Left lung (tissue), 10 donors: Measurements from ENCODE around the gene FBXW12. TPM values are rescaled to one million over a fixed set of nuclear protein-coding genes. Genes with fewer than 3 reads are reported as not detected.
A peak's percentile ranks its signal among the peaks of the same experiment; 100 is the strongest.

Source experiments
- ATAC-seq: fragments of 200-7000 bp; cut with Tn5 transposase; one replicate; pipeline ENCODE4 v1.9.1; 2020; ENCODE audit warnings: moderate library complexity
- DNase-seq, 4 donors: peaks; one replicate each; pipeline ENCODE4 v3.0.0-alpha.2; 2013 to 2020
- H3K27ac ChIP-seq, 2 donors: fragments of 200-600 bp; sonication (generic) in 1 of 2; one replicate each; pipeline versions ENCODE4 v1.5.0 to v1.8.0; 2020 to 2021
- H3K27me3 ChIP-seq, 2 donors: fragments of 200-600 bp; sonication (generic) in 1 of 2; one replicate each; pipeline versions ENCODE4 v1.5.0 to v1.8.0; 2020 to 2021
- H3K36me3 ChIP-seq, 2 donors: fragments of 200-600 bp; sonication (generic) in 1 of 2; one replicate each; pipeline versions ENCODE4 v1.5.0 to v1.8.0; 2020 to 2021
- H3K4me1 ChIP-seq, 2 donors: fragments of 200-600 bp; one replicate each; pipeline ENCODE4 v1.8.0; 2021
- H3K4me3 ChIP-seq, 2 donors: fragments of 200-600 bp; sonication (generic) in 1 of 2; one replicate each; pipeline versions ENCODE4 v1.5.0 to v1.8.0; 2020 to 2021; ENCODE audit warnings: mild to moderate bottlenecking in 1 of 2
- H3K9me3 ChIP-seq, 2 donors: fragments of 200-600 bp; sonication (generic) in 1 of 2; one replicate each; pipeline versions ENCODE4 v1.5.0 to v1.8.0; 2020 to 2021
- intact Hi-C, 2 donors: fragments of 100-400 bp; cut with DNase I; formaldehyde crosslinking; loops; one replicate each; pipeline versions ENCODE4 v1.11.2 to v1.14.2; 2022
- polyA plus RNA-seq, 6 donors: library from polyadenylated mRNA; unstranded; fragments of 120-200 nt; gene quantifications; one replicate each; pipeline ENCODE4 v1.2.1, GENCODE V29; 2013; ENCODE audit not compliant: insufficient read length in 6 of 6
- total RNA-seq, 2 donors: library from RNA; stranded (reverse); fragmentation: NEBNext Ultra II Directional; extraction: Animal tissue kit (Norgen Biotek cat#: 25700); gene quantifications; one replicate each; pipeline ENCODE4 v1.2.1, GENCODE V29; 2021
- TF ChIP-seq, protein P1 (sequence below), 2 donors: fragments of 200-600 bp; sonication (generic) in 1 of 2; IDR thresholded peaks; one replicate each; pipeline versions ENCODE4 v1.5.0 to v1.8.0; 2021; ENCODE audit warnings: antibody characterized with exemption in 2 of 2
- donor health status: DM: no; HTN: yes; CAD: no.
- donor health status: DM: no; HTN: no; CAD: no.

Gene FBXW12
- total and polyA plus RNA-seq, 8 donors, result 0.24 to 0.44 (median 0.37) TPM; not detected in 2

DNA sequence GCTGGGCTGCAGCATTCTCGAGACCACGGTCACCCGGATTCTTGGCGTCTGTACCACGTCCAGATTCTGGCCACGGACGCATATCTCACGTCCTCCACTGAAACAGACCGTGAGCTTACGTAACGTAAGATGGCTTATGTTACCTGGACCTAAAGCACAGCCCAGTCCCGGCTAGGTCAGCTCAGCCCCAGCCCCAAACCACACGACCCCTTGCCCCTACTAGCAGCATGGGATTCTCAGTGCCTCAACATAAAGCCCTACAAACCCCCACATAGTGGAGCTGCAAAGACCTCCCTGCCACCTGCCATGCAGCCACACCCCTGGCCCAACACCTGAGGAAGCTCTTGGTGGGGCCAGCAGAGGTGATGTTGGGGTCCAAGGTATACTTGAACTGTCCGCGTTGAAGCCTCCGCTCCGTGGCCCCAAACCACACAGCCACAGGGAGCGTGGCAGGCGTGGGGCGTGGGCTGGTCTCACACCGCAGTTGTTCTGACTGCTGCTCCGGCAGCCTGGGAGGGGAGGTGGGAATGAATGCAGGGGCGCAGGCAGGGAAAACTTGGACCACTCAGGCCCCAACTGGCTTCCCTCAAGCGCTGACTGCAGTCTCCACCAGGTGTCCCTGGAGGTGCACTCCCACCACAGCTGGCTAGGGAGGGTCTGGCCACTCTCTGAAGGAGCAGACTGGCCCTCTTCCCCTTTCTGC lies 43.4 kb downstream of the FBXW12 start:
- ATAC-seq, result no peak
- H3K36me3 ChIP-seq, result peaks cover 0 to 86% of the 10 kb centered on the region in 2 donors
- TF ChIP-seq, protein P1, sequence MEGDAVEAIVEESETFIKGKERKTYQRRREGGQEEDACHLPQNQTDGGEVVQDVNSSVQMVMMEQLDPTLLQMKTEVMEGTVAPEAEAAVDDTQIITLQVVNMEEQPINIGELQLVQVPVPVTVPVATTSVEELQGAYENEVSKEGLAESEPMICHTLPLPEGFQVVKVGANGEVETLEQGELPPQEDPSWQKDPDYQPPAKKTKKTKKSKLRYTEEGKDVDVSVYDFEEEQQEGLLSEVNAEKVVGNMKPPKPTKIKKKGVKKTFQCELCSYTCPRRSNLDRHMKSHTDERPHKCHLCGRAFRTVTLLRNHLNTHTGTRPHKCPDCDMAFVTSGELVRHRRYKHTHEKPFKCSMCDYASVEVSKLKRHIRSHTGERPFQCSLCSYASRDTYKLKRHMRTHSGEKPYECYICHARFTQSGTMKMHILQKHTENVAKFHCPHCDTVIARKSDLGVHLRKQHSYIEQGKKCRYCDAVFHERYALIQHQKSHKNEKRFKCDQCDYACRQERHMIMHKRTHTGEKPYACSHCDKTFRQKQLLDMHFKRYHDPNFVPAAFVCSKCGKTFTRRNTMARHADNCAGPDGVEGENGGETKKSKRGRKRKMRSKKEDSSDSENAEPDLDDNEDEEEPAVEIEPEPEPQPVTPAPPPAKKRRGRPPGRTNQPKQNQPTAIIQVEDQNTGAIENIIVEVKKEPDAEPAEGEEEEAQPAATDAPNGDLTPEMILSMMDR (IDR thresholded peaks at IDR 0.05), result no peak
- H3K27me3 ChIP-seq, result no peaks in the 10 kb centered on the region
- DNase-seq, result peak in 1 of 4 donors; percentile 71
- H3K4me1 ChIP-seq, result no peaks in the 10 kb centered on the region
- no peak overlapping the region for H3K4me3 ChIP-seq
- intact Hi-C loops, result no loop called here
- no peak overlapping the region for H3K27ac ChIP-seq
- no peaks in the 10 kb centered on the region for H3K9me3 ChIP-seq

DNA sequence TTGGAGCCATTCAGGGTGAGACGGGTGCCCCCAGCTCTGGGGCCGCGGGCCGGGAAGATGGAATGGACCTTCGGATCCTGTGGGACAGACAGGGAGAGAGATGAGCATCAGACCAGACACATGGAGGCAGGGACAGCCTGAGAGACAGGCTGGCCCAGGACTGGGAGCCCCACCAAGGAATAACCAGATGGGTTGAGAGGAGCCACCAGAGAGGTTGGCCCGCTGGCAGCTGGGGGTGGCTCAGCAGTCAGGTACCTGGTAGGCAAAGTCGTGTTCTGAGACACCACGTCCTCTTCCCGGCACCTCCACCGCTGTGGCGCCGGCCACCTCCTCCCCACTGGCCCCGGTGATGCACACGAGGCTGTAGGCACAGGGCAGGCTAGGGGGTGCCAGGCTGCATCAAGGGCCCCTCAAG lies 44.1 kb downstream of the FBXW12 start:
- DNase-seq (peak in 1 of 4 donors; percentile 74), ATAC-seq (no peak)
- H3K9me3 ChIP-seq, result no peaks in the 10 kb centered on the region
- no peaks in the 10 kb centered on the region for H3K4me1 ChIP-seq
- peaks cover 0 to 81% of the 10 kb centered on the region in 2 donors for H3K36me3 ChIP-seq
- no peak overlapping the region for H3K27ac ChIP-seq
- no peak overlapping the region for H3K4me3 ChIP-seq
- TF ChIP-seq, protein P1 (IDR thresholded peaks at IDR 0.05), result no peak
- no peaks in the 10 kb centered on the region for H3K27me3 ChIP-seq
- intact Hi-C loops, result no loop called here

DNA sequence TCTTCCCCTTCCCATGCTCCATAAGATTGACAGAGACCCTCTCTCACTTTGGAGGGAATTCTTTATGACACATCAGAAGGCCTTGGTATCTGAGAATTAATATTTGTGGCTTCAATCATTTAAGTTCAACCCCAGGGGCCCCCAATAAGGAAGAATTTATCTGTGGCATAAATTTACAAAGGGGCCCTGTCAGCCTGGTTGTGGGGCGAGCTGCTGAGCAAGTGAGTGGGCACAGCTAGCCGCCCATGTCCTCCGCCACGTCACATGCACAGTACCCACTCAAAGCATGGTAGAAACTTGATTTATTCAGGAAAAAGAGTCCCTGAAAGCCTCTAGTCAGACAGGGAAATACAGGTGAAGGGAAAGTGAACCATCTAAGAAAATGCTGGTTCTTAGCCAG lies 44.5 kb downstream of the FBXW12 start:
- Histone ChIP-seq H3K27me3 (no peaks in the 10 kb centered on the region), H3K4me1 (no peaks in the 10 kb centered on the region), H3K4me3 (no peak overlapping the region), H3K9me3 (no peaks in the 10 kb centered on the region), H3K36me3 (peaks cover 0 to 77% of the 10 kb centered on the region in 2 donors), H3K27ac (no peak overlapping the region)
- intact Hi-C loops, result no loop called here
- DNase-seq, result no peak
- TF ChIP-seq, protein P1 (IDR thresholded peaks at IDR 0.05), result no peak
- no peak for ATAC-seq

DNA sequence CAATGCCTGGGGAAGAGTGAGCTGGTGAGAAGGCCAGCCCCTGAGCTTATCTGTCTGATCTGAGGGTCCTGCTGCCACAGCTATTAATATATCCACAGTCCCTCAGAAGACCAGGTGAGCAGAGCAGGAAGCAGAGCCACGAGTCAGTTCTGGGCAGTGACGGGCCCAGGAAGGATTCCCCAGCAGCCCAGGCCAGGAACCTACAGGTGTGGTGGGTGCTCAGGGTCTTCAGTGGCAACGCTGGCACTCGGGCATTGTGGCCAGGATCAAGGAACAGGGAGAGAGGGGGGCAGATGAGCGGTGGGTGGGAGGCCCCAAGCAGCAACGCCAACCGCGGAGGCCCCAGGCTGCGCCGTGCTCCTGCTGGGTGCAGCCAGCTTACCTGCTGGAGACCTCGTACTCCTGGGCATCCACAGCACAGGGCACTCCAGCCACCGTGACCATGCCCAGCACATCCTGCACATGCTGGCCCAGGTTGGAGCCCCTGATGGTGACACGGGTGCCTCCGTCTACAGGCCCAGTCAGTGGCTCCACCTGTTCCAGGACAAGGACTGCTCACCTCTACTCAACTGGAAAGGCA lies 45.6 kb downstream of the FBXW12 start:
- no peaks in the 10 kb centered on the region for H3K9me3 ChIP-seq
- no peaks in the 10 kb centered on the region for H3K4me1 ChIP-seq
- no peaks in the 10 kb centered on the region for H3K27me3 ChIP-seq
- intact Hi-C loops, result no loop called here
- DNase-seq (peak in 1 of 4 donors; percentile 61), ATAC-seq (no peak)
- TF ChIP-seq, protein P1 (IDR thresholded peaks at IDR 0.05), result no peak
- peaks cover 0 to 66% of the 10 kb centered on the region in 2 donors for H3K36me3 ChIP-seq
- H3K27ac ChIP-seq, result no peak overlapping the region
- H3K4me3 ChIP-seq, result no peak overlapping the region

DNA sequence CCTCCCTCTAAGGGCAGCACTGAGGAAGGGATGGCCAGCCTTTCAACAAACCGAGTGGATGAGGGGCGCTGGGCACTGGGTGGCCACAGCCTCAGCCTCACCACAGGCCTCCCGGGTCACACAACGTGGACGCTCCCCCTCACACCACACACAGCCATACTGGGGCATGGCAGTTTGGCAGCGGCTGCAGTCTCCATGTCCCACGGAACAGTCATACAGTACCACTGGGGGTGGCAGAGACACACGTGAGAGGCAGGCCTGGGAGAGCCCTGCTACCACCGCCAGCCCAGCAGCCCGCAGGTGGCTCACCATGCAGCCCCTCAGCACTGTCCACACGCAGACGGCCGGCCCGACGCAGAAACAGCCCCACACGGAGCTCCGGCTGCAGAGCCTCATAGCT lies 46.1 kb downstream of the FBXW12 start:
- no peaks in the 10 kb centered on the region for H3K9me3 ChIP-seq
- H3K36me3 ChIP-seq, result peaks cover 0 to 62% of the 10 kb centered on the region in 2 donors
- no peaks in the 10 kb centered on the region for H3K4me1 ChIP-seq
- no peak overlapping the region for H3K27ac ChIP-seq
- no peak overlapping the region for H3K4me3 ChIP-seq
- intact Hi-C loops, result no loop called here
- TF ChIP-seq, protein P1 (IDR thresholded peaks at IDR 0.05), result no peak
- no peaks in the 10 kb centered on the region for H3K27me3 ChIP-seq
- peak in 1 of 4 donors; percentile 67 for DNase-seq
- no peak for ATAC-seq
